ENCODE data around the gene RBPJL.

RBPJL gene, protein sequence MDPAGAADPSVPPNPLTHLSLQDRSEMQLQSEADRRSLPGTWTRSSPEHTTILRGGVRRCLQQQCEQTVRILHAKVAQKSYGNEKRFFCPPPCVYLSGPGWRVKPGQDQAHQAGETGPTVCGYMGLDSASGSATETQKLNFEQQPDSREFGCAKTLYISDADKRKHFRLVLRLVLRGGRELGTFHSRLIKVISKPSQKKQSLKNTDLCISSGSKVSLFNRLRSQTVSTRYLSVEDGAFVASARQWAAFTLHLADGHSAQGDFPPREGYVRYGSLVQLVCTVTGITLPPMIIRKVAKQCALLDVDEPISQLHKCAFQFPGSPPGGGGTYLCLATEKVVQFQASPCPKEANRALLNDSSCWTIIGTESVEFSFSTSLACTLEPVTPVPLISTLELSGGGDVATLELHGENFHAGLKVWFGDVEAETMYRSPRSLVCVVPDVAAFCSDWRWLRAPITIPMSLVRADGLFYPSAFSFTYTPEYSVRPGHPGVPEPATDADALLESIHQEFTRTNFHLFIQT

DNA sequence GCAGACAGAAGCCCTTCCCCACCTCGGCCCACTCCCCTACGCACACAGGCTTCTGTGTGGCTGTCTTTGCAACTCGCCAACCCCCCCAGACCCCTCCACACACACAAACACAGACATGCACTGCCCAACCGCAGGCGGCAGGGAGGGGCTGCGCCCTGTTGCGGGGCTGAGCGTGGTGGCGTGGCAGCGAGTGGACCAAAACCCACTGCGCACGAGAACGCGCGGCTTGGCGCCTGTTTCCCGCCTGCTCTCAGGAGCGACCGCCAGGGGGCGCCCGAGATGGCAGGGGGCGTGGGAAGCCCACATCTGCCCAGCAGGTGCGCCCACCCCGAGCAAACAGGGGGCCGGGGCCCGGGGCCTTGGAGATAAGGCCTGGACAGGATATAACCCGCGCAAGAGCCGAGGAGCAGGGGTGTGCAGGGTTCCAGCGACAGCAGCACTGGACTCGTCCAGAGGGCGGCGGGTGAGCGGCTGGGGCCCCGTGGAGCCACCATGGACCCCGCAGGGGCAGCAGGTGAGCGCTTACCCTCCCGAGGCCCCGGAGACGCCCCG is at the start of gene RBPJL:
TSS of gene RBPJL (plus strand) at position 410 of the 552 bp plus-strand sequence. CDS start at position 493, 83 bp downstream.
- DNase-seq (ENCODE audit: low read depth, low spot score) = no peak

DNA sequence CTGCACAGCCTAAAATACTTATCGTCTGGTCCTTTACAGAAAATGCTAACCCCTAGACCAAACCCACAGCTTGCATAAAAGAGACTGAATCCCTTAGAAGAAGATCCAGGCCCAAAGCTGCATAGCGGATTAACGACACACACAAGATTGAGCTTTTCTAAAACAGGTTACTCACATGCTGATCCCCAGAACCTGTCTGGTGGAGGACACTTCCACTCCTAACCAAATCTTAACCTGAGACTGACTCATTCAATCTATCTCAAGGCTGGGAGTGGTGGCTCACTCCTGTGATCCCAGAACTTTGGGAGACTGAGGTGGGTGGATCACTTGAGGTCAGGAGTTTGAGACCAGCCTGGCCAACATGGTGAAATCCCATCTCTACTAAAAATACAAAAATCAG is 49.5 kb upstream of the RBPJL start:
- DNase-seq (ENCODE audit: low read depth, low spot score) = no peak

DNA sequence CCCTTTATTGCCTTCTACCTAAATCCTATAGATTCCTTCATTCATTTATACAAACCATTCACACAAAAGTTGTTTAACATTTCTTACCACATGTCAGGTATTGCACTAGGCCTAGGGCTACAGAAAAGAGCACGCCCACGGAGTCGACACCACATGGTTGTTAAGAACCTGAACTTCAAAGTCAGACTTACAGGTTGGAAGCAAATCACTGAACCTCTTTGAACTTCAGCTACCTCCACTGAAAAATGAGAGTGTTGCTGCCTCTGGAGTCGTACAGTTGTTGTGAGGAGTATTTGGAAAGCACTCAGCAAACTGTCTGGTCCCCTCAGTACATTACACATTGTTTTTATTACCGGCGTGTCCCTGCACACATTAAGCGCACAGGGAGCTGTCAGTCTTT is 48.9 kb upstream of the RBPJL start:
- DNase-seq (ENCODE audit: low read depth, low spot score) = no peak

DNA sequence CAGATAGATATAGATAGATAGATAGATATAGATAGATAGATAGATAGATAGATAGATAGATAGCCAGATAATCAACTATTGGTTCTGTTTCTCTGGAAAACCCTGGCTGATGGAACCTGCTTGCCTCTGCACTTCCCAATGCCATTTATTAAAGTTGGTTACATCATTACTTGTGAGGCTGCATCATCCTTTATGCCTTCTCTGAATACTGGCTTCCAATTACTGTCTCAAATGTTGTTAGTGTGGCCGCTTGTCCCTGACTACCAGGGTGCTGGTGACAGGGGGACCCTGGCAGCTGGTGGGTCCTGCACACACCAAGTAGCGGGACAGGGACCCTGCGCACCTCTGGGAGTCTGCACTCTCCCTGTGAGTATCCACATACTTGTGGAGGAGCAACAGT is 48.4 kb upstream of the RBPJL start:
- no peak for DNase-seq (ENCODE audit: low read depth, low spot score)

DNA sequence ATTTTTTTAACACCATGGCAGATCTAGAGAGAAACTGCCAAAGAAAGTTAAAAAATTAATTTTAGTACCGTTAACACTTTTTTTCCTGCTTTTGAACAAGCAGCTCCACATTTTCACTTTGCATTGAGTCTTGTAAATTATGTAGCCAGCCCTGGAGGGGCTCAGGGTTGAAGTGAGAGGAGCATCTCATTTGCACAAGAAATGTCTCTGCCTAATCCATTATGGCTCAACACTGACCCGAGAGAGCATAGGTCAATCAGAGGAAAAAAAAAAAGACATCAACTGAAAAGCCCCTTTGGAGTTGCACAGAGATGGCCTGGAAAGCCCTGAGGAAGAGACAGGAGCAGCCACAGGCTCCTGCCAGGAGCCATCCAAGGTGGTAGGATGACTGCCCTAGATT is 48.0 kb upstream of the RBPJL start:
- no peak for DNase-seq (ENCODE audit: low read depth, low spot score)

DNA sequence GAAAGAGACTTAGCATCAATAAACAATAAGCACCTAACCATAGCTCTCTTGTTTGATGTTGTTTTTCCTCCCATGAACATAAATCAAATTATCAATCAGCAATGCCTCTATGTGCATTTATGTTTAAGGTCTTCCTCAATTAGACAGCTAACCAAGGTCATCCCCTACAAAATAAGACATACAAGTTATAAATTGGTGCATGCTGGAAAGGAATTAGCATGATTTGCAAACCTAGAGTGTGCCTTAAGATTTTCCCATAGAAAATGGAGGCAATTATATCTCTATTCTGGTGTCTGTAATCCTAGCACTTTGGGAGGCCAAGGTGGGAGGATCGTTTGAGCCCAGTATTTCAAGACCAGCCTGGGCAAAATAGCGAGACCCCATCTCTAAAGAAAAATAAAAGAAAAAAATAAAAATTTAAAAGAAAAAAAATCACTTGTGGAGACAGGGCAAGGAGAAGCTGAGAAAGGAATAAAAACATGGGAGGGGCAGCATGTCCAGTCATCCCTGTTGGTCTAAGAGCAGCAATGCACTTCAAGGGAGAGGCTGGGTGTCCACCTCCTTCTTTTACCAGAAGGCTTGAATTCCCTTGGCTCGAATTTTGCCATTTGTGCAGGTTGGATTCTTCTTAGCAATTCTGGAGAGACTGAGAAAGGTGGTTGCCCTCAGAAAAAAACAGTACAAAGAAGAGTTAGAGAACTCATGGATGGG is 42.9 kb upstream of the RBPJL start:
- DNase-seq (ENCODE audit: low read depth, low spot score) = no peak

DNA sequence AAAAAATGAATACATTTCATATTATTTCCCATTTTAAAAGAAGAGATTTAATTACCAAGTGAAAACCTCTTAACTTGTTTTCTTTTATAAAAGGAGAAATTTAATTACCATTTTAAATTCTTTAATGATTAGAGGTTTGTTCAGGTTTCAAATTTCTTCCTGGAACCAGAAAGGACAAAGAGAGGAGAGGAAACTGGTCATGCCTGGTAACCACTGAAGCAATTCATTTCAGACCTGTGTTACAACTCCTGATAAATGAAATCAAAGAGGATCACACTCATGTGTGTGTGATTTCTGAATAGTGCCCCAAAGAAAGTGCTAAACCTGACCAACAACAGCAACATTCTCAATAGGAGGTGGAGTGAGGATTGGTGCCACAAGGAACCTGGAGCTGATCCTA is 39.7 kb upstream of the RBPJL start:
- no peak for DNase-seq (ENCODE audit: low read depth, low spot score)

DNA sequence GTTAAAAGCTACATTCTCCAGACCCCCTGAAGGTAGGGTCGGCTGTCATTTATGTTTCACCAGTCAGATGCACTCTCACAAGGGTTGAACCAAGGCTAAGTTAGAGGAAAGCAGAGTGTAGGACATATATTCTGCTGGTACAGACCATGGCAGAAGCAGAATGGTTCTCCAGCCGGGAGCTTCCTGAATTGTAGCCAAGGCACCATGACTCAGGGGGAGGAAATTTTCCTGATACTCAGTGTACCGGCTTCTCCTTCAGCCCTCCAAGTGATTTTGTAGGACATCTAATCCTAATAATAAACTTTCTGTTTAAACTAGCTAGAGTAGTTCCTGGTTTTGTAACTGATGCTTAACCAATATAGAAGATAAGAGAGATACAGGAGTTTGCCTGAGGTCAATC is 38.1 kb upstream of the RBPJL start:
- no peak for DNase-seq (ENCODE audit: low read depth, low spot score)

DNA sequence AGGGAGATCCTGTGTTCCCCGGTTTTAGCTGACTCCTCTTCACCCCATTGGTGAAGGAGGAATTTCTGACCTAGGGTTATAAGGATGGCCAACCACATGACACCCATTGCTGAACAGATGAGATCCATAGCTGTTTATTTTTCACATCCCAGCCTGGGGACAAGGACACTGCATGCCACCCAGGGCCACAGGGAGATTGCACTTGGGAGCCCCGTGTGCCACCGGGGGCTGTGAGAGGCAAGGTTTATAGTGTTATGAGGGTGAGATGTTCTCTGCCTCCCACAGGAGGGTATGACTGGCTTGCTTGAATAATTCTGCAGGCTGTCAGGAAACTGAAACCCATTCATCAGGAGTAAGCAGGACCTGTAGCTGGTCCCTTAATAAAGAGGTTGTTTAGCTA is 37.6 kb upstream of the RBPJL start:
- no peak for DNase-seq (ENCODE audit: low read depth, low spot score)

DNA sequence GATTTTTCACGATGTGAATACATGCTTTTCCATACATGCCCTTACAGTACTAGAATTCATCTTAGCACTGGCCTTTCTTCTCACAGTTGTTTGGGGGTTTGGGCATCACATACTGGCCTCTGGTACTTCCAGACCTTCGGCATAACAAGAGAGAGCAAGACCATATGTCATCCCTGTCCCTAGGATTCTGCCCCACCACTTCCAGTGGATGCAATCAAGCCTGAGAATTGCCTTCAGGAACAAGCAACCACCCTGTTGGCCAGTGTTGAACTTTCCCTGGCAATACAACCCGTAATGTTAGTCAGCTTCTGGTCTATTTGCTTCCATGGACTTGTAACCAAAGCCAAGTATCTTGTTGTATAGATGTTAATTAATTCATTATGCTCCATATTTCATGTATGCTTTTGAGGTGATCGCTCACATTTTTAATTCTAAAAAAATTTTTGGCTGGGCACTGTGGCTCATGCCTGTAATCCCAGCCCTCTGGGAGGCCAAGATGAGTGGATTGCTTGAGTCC is 36.8 kb upstream of the RBPJL start:
- DNase-seq (ENCODE audit: low read depth, low spot score) = no peak

DNA sequence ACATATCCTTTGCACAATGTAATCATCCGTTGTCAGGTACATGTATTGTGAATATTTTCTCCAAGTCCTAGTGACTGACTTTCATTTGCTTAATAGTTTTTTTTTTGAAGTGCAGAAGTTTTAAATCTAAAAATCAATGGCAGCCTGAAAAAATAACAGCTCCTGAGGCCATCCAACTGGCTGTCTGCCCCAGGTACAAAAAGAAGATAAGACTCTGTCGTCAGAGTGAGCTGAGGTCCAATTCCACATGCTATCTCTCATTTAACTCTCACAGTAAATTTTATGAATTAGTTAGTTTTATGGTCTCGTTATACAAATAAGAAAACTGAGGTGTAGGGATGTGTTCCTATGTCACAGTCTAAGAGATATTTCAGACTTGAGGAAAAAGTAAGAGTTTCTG is 31.3 kb upstream of the RBPJL start:
- no peak for DNase-seq (ENCODE audit: low read depth, low spot score)

DNA sequence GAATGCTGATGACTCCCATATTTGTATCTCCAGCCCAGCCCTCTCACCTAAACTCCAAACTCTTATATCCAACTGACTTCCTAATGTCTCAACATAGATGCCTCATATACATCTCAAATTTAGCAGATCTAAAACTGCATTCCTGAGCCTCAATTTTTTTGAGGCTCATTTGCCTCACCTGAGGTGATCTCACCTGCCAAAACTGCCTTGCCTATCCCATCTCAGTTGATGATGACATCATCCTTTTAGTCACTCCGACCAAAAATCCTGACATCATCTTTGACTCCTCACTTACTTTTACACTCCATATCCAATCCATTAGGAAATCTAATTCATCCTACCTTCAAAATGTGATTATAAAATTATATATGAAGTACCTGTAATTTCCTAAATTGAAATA is 26.6 kb upstream of the RBPJL start:
- DNase-seq (ENCODE audit: low read depth, low spot score) = no peak

DNA sequence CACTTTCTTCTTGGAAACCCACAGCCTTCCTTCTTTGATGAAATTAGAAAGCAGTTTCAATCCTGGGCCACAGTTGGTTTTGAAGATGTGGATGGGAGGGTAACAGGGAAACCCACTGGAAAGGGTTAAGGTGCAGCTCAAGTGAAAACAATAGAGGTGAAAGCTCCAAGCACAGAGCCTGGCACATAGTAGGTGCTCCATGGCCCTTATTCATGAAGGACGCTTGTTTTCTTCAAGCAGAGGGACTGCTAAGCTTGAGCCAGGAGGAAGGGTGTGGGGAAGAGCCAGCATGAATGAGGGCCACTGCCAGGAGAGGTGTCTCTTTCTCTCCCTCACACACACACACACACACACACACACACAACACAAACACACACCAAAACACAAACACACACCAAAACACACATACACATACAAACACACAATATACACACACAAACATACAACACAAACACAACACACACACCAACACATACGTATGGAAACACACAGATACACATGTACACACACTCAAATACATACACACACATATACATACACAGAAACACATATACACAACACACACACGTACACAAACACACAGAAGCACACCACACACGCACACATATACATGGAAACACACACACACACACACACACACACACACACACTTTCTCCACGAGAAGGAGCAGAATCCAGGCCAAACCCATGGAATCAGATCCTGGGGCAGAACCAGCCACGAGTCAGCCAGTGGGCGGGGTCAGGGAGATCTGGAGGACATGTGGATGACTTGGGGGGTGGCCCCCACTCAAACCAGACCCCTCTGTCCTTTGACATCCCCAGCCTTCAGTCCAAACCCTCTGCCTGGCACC is 23.7 kb upstream of the RBPJL start:
- DNase-seq (ENCODE audit: low read depth, low spot score) = no peak

DNA sequence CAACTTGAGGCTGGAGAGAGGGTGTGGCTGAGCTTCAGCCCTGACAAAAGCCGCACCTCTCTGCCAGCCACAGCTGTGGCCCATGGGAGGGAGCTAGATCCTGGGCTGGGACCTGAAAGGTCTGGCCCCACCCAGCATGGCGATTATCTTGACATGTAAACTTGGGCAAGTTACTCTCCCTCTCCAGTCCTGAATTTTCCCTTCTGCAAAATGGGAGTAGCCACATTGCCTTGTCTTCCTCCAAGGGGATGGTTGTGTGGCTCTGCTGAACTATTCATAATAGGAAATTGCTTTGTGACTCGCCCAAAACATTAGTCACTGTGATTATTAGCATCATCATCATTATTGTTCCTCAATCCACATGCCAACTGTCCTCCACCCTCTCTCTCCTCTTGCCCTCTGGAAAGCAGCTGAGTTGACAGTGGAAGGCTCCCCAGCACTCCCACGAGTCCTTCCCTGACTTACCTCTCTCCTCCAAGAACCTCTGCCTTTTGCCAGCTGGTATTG is 23.0 kb upstream of the RBPJL start:
- no peak for DNase-seq (ENCODE audit: low read depth, low spot score)

DNA sequence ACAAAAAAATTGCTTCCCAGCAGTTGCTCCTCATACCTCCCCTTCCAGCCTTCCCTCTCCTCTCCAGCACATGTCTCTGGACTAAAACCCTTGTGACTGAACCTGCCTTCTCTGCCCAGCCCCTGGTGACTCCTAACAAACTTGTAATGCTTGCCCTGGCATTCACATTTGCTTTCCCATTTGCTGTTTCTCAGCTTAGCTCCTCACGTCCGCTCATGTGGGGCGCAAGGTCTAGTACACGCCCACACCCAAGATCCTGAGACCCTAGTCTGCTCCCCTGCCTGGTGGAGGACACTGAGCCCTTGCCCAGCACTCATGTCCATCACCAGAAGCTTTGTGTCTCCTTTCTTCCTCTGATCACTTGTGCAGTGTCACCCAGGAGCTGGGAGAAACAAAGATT is 18.3 kb upstream of the RBPJL start:
- no peak for DNase-seq (ENCODE audit: low read depth, low spot score)

DNA sequence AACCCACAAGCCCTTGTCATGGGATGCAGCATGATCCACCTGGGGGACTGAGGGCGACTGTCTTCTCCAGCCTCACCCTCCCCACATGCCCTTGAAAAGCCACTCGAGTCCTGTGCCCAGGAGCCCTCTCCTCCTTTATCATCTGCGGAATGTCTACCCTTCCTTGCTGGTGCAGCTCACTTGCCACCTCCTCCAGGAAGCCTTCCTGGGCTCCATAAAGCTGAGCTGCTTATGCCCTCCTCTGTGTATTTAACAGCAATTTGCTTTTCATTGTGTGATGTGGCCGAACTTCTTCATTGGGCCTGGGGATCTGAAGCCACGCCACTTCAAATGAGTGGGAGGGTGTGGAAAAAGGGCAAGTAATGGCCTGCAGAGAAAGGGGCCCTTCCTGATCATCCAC is 17.8 kb upstream of the RBPJL start:
- DNase-seq (ENCODE audit: low read depth, low spot score) = no peak

DNA sequence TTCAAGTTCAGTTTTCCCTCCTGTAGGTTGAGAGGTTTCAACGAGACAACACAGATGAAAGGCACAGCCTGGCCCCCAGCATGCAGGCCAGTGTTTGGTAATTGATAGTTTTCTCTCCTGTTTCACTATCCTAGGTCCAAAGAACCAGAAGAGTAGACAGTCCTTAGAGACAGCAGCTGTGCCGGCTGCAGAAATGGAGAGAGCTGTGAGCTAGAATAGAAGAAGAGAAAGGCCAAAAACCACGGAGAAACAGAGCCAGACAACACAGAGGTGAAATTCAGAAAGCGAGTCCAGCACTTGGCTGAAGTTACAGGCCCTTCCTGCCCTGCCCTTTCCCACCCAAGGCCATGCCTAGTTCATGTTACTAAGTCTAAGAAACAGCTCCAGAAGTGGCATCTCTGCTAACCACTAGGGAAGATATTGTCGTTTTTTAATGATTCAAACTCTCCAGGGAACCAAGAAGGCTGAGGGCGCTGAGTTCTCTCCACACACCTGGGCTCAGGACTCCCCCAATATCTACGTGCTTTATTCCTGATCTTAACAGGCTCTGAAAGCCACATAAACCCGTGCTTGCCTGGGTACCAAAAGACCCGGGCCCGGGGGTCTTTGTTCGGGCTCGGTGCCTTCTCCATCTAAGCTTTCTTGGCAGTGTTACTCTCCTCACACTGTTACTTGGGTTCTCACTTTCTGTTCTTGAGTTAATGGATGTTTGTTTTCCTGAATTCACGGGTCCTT is 16.5 kb upstream of the RBPJL start:
- no peak for DNase-seq (ENCODE audit: low read depth, low spot score)

DNA sequence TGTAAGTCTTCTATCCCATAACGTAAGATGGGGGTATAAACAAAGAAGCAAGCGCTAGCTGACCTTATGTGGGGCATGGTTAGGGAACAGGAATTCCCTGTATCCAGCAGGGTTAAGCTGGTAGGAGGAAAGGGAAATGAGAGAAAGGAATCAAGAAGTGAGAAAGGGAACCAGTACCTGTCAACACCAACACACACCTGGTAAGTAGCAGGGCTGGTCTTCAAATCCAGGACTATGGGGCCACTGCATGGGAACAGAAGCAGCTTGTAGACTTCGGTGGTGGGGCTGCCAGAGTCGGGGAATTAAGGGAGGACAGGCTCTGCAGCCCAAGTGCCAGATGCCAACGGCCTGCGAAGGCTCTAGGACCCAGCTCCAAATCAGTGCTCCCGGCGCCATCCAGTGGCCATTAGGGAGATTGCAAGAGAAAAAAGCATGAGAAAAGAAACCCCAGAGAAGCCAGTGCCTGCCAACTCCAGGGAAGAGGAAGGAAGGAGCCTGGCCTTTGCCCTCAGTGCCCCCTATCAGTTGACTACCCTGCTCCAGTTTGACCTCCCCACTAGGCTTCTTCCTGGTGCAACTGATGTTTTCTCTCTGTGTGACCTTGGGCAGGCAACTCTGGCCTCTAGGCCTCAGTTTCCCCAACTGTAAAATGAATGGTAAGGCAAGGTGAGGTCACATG is 15.8 kb upstream of the RBPJL start:
- no peak for DNase-seq (ENCODE audit: low read depth, low spot score)

DNA sequence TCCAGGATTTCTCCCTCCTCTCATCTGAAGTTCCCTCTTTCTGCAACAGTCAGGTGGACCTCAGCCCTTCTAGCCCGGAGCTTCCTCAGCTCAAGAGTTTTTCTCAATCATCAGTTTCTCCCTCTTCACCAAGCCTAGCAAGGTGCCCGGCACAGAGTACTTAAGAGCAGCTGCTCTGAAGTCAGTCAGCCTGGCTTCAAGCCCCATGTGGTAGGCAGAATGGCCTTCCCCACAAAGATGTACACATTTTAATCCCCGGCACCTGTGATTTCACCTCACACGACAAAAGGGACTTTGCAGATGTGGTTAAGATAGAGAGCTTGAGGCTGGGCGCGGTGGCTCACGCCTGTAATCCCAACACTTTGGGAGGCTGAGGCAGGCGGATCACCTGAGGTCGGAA is 15.1 kb upstream of the RBPJL start:
- DNase-seq (ENCODE audit: low read depth, low spot score) = no peak

DNA sequence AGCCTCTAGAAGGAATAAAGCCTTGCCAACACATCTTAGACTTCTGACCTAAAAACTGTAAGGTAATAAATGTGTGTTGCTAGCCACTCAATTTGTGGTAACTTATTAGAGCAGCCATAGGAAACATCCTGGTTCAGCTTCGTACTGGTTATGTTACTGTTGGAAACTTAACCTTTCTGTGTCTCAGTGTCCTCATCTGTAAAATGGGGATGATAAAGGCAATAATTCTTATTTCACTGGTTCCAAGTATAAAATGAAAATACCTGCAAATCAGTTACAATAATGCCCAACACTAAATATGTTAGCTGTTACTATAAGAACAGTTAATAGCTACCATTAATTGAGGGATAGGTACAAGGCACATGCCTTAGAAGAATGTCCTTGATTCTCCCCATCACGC is 14.3 kb upstream of the RBPJL start:
- DNase-seq (ENCODE audit: low read depth, low spot score) = no peak

All from iPS DF 19.7 (cell line).